LNCaP clone FGC (cell line): ENCODE results near the gene IL11.

Experiments
- DNase-seq: peaks from one replicate; pipeline ENCODE4 v3.0.0-alpha.2; 2011; ENCODE audit warnings: low read depth
- H3K4me3 ChIP-seq: 2 replicates; pipeline ENCODE4 v1.5.1; 2011; ENCODE audit warnings: mild to moderate bottlenecking, low read depth, low read length, control low read depth
- TF ChIP-seq, protein P1 (sequence below): IDR thresholded peaks from 2 replicates; pipeline ENCODE4 v1.5.1; 2012; ENCODE audit warnings: mild to moderate bottlenecking; ENCODE audit not compliant: control insufficient read depth, insufficient read depth; ENCODE audit errors: extremely low read depth

The IL11 gene

GRCh38 chr19:55345818-55346724 lies 24.2 kb downstream of the IL11 start:
- TF ChIP-seq, protein P1, sequence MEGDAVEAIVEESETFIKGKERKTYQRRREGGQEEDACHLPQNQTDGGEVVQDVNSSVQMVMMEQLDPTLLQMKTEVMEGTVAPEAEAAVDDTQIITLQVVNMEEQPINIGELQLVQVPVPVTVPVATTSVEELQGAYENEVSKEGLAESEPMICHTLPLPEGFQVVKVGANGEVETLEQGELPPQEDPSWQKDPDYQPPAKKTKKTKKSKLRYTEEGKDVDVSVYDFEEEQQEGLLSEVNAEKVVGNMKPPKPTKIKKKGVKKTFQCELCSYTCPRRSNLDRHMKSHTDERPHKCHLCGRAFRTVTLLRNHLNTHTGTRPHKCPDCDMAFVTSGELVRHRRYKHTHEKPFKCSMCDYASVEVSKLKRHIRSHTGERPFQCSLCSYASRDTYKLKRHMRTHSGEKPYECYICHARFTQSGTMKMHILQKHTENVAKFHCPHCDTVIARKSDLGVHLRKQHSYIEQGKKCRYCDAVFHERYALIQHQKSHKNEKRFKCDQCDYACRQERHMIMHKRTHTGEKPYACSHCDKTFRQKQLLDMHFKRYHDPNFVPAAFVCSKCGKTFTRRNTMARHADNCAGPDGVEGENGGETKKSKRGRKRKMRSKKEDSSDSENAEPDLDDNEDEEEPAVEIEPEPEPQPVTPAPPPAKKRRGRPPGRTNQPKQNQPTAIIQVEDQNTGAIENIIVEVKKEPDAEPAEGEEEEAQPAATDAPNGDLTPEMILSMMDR: no peak
- no peak overlapping the region for H3K4me3 ChIP-seq
- no peak for DNase-seq

- TF ChIP-seq, protein P1: no peak
- DNase-seq: no peak
- no peak overlapping the region for H3K4me3 ChIP-seq
Measured at GRCh38 chr19:55345101-55345817, 25.0 kb downstream of the IL11 start.

DNA sequence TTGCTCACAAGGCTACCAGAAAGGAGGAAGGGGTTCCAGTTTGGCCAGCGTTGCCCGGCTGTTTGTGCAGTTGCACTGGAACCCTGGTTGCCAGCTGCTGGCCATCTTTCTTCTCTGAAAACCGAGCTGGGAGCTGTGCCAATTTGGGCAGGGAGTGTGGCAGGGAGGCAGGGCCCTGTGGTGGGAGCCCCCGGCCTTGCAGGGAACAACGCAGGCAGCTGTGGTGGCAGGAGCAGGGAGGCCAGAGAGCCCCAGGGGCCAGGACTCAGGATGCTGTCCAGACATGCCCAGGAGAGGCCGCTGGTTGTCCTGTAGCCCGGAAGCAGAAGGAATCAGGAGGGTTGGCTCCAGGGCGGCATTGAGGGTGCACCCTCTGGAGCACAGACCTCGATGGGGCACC lies 25.8 kb downstream of the IL11 start:
- H3K4me3 ChIP-seq: no peak overlapping the region
- TF ChIP-seq, protein P1: no peak
- no peak for DNase-seq

GRCh38 chr19:55341595-55342531 lies 28.4 kb downstream of the IL11 start:
- H3K4me3 ChIP-seq: peak overlapping the region; percentile 97
- TF ChIP-seq, protein P1: no peak
- no peak for DNase-seq

DNA sequence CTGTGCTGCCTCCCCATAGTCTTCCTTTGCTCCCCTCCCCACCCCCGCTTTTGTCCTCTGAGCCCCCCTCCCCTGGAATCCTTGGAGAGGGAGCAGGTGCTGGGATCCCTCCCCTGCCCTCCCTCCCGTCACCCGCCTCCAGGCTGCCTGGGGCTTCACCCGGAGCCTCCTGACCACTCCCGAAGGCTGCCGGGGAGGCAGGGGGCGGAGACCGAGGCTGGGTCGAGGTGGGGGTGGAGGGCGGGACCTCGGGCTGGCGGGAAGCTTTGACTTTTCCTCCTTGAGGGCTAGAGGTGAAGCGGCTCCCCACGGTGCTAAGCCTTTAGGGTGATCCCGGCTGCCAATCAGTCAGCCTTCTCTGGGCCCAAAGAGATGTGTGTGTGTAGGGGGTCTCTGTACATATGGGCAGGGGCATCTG lies 29.1 kb downstream of the IL11 start:
- DNase-seq: peak; percentile 17
- TF ChIP-seq, protein P1: no peak
- H3K4me3 ChIP-seq: peak overlapping the region; percentile 97

- DNase-seq: no peak
- TF ChIP-seq, protein P1: peak; percentile 20; the same call in 1 of the 2 replicates
- peak overlapping the region; percentile 97 for H3K4me3 ChIP-seq
Measured at GRCh38 chr19:55340784-55341147, 29.5 kb downstream of the IL11 start.
